Measurements from ENCODE around the gene FOXL3.

FOXL3 gene

DNA sequence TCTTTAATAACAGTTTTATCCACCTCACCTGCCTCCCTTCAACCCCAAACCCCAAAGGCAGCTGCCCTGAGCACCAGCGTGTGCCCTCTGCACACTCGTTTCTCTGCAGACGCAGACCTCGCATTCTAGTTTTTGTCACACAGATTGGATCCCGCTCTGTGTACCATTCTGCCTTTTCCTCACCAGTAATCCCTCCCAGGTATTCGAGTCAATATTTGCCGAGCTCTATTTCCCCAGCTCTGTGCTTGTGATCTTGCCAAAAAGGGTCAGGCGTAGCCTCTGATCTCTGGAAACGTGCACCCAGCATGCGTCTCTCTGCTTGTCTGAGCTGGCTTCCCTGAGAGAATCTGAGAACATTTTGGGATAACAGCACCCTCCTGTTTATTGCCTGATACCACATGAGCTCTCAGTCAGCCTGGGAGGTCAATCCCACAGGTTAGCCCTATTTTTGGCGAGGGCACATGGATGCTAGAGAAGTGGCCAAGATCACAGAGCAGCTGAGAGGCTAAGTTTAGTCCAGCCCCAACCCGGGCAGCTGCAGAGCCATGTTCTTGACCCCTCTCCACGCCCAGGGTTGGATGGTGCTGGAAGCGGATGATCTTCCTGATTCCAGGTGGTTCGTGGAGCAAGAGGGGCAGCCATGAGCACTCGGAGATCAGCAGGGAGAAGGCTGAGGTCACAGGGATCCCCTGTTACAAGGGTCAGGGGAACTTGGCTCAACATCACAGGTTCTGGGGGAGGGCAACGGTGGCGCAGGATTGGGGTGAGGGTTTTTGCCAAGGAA, 29.1 kb downstream of the FOXL3 start:
- no peak for DNase-seq (ENCODE audit: low read depth in 2 of 2, low spot score in 1 of 2)

DNA sequence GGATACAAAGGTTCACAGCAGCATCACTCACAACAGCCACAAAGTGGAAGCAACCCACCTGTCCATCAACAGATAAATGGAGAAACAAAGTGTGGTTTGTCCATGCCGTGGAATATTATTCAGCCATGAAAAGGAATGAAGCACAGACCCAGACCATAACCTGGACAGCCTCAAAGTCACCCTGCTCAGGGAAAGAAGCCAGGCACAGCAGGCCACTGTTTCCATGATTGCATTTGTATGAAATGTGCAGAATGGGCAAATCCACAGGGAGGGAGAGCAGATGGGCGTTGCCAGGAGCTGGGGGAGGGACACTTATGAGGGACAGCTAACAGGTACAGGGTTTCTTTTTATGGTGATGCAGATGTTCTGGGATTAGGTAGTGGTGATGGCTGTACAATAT, 30.3 kb downstream of the FOXL3 start:
- no peak for DNase-seq (ENCODE audit: low read depth in 2 of 2, low spot score in 1 of 2)

DNA sequence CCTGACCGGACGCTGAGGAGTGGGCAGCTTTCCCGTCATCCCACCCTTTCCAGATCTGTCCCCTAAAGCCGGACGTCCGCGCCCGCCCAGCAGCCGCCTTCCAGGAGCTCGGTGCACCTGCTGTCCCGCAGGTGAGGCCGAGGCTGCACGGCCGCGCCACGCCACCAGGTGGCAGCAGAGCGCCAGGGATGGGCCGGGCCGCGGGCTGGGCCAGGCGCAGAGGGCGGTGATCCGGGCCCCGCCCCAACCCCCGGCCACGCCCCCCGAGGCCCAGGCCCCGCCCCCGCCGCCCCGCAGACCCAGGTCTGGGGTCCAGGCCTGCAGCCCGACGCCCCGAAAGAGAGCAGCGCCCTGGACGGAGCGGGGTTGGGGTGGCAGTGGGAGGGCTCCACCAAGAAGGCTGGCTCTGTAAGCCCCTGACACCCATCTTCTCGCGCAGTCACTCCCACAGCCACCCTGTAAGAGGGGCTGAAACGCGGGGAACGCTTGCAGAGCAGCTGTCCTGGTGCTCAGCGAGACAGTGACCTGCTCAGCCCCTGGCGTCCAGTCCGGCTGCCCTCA, 32.2 kb downstream of the FOXL3 start:
- DNase-seq (ENCODE audit: low read depth in 2 of 2, low spot score in 1 of 2): peak; percentile 57 to 75

DNA sequence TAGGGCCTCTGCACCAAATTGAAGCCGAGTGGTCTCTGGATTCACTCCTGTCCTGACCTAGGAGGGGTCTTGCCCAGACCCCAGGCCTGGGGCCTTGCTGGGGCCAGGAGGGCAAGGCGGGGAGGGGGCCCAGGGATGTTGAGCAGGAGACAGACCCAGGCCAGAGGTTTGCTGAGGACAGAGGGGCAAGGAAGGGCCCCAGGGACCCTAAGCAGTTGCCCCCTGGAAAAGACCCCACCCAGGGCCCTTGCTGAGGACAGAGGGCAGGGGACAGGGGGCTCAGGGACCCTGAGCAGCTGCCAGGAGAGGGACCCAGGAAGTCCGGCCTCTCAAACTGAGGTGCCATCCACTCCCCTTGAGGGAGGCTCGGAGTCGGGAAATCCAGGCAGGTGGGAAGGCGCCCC, 32.7 kb downstream of the FOXL3 start:
- DNase-seq (ENCODE audit: low read depth in 2 of 2, low spot score in 1 of 2): no peak

DNA sequence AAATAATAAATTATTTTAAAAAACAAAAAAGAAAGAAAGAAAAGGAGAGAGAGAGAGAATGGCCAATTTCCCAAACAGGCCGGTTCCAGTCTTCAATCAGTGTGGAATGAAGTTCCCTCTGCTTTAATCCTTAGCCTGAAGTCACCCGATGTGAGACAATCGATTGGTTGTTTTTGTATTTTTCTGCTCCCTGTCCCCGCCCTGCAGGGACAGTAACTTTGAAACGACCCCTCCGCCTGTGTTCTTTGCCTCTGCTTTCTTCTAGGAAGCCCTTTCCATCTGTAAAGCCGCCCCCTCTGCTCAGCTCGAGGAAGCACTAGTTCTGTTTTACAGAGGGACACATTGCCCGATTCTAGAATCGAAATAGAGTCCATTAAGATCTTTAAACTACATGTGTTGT, 33.4 kb downstream of the FOXL3 start:
- no peak for DNase-seq (ENCODE audit: low read depth in 2 of 2, low spot score in 1 of 2)

DNA sequence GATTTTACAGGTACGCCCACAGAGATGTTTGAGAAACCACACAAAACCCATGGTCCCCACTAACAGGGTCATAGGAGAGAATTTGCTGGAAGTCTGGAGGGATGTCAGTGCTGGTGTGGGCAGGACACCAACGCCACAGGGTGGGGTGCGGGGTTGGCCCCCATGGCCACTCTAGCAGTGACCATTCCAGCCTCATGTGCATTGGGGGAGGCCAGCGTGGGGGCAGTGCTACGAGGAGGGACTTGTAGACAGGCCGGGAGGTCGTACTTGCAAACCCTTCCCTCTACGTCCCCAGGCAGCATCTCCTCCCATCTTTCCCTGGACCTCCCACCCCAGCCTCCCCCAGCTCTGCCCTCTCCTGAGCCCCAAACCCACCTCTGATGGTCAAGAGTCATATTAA, 34.0 kb downstream of the FOXL3 start:
- no peak for DNase-seq (ENCODE audit: low read depth in 2 of 2, low spot score in 1 of 2)

DNA sequence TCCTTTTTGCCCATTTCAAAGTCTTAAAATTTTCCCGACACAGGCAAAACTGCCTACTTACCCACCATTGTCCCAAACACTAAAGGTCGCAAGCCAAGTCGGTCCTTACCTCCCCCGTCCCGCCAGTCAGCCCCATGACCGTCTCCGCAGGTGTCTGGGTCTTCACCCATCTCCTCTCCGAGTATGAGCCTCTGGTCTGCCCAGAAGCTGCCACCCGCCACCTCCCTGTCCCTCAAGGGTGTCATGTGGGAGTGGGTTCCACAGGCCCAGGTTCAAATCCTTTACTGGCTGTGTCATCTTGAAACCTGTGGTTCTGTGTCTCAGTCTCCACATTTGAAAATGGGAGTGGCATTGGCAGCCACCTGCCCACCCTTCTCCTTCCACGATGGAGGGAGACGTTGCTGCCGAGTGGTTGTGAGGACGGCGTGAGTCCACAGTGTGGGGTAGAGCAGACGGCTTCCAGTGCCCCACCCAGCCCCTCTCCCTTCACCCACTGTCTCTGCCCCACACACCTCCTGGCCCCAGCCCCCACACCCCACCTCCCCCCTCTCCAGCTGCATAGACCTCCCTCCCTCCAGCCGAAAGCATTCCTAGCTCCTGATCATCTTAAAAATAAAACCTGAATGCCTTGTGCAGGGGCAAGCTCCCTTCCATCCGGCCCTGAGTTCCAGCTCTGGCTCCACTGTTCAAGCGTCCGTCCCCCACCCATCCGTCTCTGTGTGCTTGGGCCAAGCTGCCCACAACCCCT, 35.3 kb downstream of the FOXL3 start:
- no peak for DNase-seq (ENCODE audit: low read depth in 2 of 2, low spot score in 1 of 2)

DNA sequence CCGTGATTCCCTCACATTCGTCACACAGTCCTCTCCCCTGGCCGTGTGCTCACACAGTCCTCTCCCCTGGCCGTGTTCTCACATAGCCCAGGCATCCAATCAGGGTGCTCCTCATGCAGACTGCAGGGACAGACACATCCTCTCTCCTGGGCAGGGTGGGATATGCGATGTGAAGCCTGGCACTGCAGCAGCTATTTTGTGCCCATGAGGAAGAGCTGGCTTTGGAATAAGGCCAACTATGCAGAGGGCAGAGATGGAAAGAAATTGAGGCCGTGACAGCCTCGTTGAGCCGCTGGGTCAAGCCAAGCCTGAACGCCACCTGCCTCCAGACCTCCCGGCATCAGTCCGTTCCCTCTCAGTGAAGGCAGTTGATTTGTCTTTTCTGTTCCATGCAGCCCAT, 35.8 kb downstream of the FOXL3 start:
- DNase-seq (ENCODE audit: low read depth in 2 of 2, low spot score in 1 of 2): no peak

DNA sequence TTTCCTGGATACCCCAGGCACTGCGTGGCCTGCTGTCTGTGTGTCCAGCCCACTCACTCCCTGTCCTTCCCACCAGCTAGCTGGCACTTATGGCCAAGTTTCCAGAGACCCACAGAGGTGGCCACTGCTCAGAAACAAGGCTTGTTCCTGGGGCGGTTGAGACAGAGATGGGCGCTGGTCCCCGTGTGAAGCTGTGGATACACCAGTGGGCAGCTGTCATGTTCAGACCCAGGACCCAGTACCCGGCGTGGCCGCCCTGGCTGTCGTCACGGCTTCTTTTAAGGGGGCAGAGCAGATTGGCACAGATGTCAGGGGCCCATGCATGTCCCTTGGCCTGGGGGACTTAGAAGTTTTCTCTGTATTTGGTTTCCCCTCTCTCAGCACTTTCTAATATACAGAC, 36.3 kb downstream of the FOXL3 start:
- no peak for DNase-seq (ENCODE audit: low read depth in 2 of 2, low spot score in 1 of 2)

DNA sequence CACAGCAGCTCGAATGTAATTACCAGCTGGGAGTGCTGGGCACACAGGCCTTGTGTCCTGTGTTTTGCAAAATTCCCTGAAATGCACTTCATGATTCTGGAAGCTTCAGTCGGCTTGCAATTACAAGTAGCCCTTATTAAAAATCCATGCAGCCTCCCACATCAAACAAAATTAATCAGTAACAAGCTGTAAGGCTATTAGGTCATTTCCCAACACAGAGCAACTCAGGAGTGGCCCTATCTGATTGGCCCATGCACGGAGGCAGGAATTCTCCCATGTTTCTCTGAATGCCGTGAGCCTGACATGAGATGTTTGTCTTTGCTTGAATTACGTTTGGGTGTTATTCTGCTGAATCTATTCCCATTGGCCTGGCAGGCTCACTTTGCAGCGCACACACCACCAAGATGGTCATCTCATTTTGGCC, 36.9 kb downstream of the FOXL3 start:
- DNase-seq (ENCODE audit: low read depth in 2 of 2, low spot score in 1 of 2): no peak

DNA sequence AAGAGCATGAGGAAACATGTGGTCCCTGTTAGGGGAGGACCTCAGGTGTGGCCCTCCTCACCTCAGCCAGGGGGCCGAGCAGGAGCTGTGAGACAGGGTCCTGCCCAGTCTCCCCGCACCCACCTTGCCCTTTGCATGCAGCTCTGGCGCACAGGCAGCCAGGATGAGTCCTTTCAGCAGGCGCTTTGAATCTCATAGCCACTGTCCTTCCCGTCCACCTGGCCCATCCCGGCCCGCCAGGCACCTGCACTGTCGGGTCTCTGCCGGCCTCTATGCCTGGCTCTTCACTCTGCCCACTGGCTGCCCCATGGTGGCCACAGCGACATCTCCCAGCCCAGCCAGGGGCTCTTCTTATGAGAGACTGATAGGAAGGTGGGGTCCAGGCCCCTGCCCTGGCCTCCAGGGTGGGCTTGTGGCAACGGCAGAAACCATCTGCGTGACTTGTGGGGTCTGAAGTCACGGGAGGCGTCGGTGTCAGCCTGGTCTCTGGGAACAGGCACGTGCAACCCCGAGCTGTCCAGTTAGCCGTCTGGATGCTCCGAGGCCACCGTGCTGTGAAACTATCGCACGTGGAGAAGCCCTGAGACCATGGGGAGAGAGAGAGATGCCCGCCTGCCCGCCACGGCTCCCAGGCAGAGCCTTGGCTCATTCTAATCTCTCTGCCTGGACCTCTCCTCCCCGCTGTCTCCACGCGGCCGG, 37.4 kb downstream of the FOXL3 start:
- no peak for DNase-seq (ENCODE audit: low read depth in 2 of 2, low spot score in 1 of 2)

DNA sequence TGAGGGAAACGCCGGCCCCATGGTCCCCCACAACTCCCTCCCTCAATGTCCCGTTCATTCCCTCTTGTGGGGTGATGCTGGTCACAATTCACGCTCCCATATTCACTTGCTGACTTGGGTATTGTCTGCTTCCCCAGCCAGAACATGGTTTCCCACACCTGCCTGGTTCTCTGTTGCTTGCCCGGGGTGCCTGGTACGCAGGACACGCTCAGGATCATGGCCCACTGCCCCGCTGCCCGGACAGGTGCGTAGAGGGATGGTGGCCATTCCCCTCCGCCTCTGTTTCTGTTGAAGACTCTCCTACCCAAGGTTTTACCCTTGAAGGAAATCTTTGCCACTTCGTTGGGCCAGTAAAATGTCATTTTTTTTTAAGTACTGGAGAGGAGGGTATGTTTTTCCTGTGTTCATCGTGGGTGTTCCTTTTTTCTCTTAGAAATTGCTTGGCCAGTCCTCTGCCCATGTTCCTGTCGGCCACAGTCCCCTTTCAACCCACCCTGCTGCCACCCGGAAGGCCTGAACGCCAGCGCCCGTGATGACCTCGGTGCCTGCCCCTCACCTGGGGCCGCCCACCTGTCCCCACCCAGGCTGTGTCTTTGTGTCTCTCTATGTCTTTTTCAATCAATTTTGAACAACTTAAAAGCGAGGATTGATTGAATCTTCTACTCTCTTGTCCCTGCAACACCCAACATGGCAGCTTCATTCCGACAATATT, 38.2 kb downstream of the FOXL3 start:
- no peak for DNase-seq (ENCODE audit: low read depth in 2 of 2, low spot score in 1 of 2)

DNA sequence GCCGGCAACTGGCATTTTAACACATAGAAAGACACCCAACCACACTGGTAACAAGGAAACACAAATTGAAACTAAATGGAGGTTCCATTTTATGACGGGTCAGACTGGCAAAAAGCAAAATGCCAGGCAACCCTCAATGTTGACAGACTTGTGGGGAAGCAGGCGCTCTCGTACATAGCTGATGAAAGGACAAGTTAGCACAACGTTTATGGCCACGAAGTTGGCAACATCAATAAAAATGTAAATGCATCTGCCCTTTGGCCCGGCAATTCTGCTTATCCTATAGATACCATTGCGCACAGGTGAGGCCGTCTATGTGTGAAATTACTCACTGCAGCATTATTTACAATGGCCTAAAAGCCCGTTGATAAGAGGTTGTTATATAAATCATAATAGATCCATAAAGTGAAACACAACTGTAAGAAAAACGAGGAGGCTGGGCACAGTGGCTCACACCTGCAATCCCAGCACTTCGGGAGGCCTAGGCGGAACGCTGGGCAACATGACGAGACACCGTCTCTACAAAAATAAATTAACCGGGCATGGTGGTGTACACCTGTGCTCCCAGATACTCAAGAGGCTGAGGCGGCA, 39.8 kb downstream of the FOXL3 start:
- DNase-seq (ENCODE audit: low read depth in 2 of 2, low spot score in 1 of 2): no peak

DNA sequence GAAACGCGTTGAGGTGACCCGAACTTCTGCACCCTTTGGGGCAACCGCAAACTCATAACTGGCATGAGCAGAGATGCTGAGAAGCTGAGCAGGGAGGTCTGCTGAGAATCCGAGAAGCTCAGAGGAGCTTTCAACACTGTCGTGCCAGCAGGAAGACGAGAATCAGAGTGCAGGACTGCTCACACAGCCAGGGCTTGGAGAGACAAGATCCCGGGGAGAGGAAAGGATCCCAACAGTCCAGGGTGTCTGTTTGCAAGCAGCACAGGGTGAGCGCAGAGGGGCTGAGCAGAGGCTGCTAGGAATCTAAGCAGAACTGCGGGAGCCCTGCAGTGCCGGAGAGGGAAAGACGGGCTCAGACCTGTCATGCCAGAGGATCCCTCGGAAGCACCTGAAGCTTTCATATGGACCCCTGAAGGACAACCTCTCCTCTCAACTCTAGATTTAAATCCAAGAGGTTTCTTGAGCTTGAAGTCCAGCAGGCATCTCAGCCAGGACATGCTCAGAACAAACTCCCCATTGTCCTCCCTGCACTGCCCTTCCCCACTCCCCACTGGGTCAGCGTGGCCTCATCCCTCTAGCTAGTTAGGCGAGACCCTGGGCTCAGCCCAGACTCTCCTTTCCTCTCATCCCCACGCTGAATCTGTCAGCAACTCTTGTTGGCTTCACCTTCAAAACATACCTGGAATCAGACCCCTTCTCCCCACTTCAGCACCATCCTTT, 40.7 kb downstream of the FOXL3 start:
- no peak for DNase-seq (ENCODE audit: low read depth in 2 of 2, low spot score in 1 of 2)

DNA sequence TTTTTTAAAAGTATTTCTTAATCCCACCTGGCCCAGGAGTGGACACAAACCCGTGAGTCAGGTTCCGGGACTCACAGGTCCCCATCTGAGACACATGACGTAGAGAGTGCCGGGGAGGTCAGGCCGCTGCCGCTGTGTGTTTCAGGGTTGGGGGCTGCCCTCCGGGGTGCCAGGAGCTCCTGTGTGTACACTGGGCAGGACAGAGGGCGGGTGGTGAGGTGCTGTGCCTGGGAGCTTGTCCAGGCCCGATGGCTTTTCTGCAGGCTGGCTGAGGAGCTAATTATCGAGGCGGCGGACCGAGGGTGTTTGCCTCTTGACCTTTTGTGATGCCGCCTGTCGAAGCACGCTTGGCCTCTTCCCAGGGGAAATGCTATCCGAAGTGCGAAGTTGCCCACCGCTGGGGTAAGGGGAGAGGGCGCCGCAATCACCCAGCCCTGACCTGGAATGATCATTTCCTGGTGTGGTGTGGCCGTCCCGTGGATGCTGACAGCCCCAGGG, 42.1 kb downstream of the FOXL3 start:
- DNase-seq (ENCODE audit: low read depth in 2 of 2, low spot score in 1 of 2): no peak

DNA sequence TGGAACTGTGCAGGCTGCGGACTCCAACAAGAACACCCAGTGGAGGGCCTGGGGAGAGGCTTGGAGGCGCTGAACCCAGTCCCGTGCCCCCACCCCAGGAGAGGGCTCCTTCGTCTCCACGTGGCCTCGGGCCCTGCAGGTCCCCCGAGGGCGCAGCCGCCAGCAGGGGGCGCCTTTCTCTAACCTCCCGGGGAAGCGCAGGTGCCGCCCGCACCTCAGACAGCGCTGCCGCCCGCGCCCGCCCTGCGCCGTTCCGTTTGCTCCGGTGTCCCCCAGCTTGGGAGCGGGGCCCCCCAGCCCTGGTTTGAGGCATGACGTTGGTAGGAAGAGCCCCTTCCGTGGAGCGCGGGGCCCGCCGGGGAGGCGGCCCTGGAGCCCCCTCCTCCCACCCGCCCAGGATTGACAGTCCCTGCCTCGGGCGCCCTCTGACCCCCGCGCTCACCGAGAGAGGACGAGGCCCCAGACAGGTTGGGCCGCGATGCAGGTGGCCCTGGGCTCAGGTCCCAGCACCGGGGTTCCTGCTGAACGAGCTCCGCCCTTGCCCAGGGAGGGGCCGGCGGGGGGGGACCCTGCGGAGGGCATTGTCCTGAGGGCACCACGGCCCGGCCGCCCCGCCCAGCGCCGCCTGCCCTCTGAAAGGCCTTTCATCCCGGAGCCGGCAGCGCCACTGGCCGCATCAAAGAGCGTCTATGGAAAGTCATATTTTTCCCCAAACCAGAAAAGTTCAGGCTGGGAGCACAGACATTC, 42.8 kb downstream of the FOXL3 start:
- DNase-seq (ENCODE audit: low read depth in 2 of 2, low spot score in 1 of 2): peak; percentile 77 to 90

DNA sequence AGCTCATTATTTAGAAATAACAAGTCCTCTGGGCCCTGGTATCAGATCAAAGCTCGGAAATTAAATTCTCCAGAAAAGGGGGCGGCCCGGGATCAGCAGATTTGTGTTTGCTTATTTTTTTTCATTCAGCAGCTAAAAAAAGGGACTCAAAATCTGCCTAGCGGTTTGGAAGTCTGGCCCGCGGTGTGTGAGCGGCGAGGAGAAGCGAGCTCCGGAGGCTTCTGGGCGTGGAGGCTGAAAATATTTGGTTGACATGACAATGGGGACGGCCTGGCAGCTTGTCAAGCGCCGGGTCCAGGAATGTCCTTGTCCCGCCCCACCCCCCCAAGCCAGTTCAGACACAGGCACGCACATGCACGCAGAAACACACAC, 43.4 kb downstream of the FOXL3 start:
- DNase-seq (ENCODE audit: low read depth in 2 of 2, low spot score in 1 of 2): no peak

DNA sequence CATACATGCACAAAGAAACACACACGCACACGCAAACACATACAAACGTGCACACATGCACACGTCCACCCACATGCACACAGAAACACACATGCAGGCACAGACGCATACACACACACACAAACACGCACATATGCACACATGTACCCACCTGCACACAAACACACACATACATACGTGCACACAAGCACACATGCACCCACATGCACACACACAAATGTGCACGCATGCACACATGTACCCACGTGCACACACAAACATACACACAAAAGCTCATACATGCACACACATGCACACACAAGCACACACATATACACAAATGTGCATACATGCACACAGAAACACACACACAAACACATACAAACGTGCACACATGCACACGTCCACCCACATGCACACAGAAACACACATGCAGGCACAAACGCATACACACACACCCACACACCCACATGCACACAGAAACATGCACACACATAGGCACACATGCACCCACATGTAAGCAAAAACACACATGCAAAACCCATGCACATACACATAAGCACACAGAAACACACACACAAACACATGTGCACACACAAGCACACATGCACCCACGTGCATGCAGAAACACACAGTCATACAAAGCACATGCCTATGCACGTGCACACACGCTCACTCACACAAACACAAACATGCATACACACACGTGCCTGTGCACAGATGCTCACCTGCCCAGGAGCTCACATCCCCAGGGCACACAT, 44.8 kb downstream of the FOXL3 start:
- no peak for DNase-seq (ENCODE audit: low read depth in 2 of 2, low spot score in 1 of 2)

Measured in stimulated activated CD8-positive, alpha-beta memory T cell treated with anti-CD3 and anti-CD28 coated beads, Interleukin-4, amount 100 ng/mL, for 4 hours (primary cell).